ENCODE data around the gene EMCN. TPM values are rescaled to one million over a fixed set of nuclear protein-coding genes. Genes with fewer than 3 reads are reported as not detected.

Gene EMCN
- total RNA-seq, 1 donor from 2014 or later: not detected

DNA sequence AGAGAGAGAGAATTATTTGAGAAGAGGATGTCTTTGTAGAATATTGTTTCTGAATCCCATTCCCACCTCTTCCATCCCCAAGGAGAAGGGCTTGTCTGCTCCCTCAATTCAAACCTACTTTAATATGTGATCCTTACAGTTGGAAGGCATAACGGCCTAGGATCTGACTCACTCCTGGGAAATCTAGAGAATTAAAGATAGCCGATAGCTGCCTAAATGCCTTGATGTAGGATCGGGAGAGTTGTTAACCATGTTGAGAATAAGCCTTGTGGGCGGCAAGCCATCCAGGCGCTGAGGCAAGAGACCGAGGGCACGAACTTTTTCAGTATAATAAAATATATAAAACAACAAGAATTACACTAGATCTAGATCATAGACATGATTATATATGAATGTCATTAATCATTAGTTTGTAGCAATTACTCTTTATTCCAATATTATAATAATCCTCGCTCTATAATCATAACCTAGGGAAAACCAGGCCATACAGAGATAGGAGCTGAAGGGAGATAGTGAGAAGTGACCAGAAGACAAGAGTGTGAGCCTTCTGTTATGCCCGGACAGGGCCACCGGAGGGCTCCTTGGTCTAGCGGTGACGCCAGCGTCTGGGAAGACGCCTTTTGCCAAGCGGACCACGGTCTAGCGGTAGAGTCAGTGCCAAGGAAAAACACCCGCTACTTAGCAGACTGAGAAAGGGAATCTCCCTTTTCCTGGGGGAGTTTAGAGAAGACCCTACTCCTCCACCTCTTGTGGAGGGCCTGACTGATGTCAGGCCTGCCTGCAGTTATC, 13.5 kb downstream of the EMCN start:
- Histone ChIP-seq H3K36me3 (no peaks in the 10 kb centered on the region), H3F3A (ENCODE audit: low read depth) (peaks cover 2% of the 10 kb centered on the region), H3K27me3 (no peaks in the 10 kb centered on the region), H3K27ac (no peak overlapping the region), H4K20me1 (ENCODE audit: low read depth) (no peaks in the 10 kb centered on the region), H3K9ac (no peak overlapping the region), H3K4me1 (peaks cover 8% of the 10 kb centered on the region), H2AFZ (replicated peaks) (no peak overlapping the region), H3K79me2 (ENCODE audit: low read depth) (no peaks in the 10 kb centered on the region), H3K4me3 (no peak overlapping the region), H3K4me2 (no peak overlapping the region), H3K9me3 (ENCODE audit: low read depth) (no peaks in the 10 kb centered on the region)
- no peak for DNase-seq (ENCODE audit: low spot score)
- peaks cover 7% of the 10 kb centered on the region for H3K9me3 Mint-ChIP-seq
- no peak overlapping the region for H3K27ac Mint-ChIP-seq
- no peak overlapping the region for H3K4me3 Mint-ChIP-seq
- H3K4me1 Mint-ChIP-seq: peaks cover 9% of the 10 kb centered on the region
- peaks cover 4% of the 10 kb centered on the region for H3K27me3 Mint-ChIP-seq (ENCODE audit: insufficient read depth, low read depth)
- no peaks in the 10 kb centered on the region for H3K36me3 Mint-ChIP-seq
- TF ChIP-seq, protein P1, sequence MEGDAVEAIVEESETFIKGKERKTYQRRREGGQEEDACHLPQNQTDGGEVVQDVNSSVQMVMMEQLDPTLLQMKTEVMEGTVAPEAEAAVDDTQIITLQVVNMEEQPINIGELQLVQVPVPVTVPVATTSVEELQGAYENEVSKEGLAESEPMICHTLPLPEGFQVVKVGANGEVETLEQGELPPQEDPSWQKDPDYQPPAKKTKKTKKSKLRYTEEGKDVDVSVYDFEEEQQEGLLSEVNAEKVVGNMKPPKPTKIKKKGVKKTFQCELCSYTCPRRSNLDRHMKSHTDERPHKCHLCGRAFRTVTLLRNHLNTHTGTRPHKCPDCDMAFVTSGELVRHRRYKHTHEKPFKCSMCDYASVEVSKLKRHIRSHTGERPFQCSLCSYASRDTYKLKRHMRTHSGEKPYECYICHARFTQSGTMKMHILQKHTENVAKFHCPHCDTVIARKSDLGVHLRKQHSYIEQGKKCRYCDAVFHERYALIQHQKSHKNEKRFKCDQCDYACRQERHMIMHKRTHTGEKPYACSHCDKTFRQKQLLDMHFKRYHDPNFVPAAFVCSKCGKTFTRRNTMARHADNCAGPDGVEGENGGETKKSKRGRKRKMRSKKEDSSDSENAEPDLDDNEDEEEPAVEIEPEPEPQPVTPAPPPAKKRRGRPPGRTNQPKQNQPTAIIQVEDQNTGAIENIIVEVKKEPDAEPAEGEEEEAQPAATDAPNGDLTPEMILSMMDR (IDR thresholded peaks at IDR 0.05): peak; percentile 32
- TF ChIP-seq EZH2phosphoT487 (IDR thresholded peaks at IDR 0.05): no peak

DNA sequence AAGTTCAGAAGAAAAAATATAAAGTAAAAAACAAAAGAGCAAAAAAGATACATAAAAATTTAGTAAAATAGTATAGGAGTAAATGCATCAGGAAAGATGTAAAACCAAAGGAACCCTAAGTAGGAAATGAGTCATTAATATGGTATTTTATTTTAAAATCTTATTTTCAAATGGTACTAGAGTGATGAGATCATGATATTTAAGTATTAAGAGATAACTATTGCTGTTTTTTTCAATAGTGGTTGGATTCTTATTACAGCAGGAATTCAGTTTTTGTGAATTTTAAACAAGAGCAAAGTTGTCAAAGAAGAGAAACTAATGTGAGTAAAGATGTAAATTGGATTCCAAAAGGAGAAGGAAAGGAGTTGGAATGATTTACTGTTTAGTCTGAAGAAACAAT, 20.0 kb downstream of the EMCN start:
- DNase-seq (ENCODE audit: low spot score): no peak

DNA sequence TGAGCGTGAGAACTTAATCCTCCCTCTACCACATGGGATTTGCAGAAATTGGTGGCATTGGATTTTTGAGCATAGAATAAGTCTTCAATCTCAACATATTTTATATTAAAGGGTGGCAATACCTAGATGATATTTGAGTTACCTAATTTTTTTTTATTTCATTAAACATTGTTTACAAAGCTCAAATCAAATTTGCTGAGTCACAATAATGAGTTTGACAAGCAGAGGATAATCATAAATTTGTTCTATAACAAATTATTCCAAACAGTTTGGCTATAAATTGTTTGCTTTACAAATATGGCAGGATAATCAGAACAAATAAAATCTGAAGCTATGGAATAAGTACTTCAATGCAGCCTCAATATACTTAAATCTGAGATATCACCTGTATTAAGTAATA, 22.7 kb downstream of the EMCN start:
- Histone ChIP-seq H3K4me3 (no peak overlapping the region), H3K4me1 (peaks cover 12% of the 10 kb centered on the region), H4K20me1 (ENCODE audit: low read depth) (no peaks in the 10 kb centered on the region), H3K4me2 (no peak overlapping the region), H3K79me2 (ENCODE audit: low read depth) (no peaks in the 10 kb centered on the region), H3K9me3 (ENCODE audit: low read depth) (no peaks in the 10 kb centered on the region), H3F3A (ENCODE audit: low read depth) (peaks cover 2% of the 10 kb centered on the region), H3K27me3 (no peaks in the 10 kb centered on the region), H2AFZ (replicated peaks) (no peak overlapping the region), H3K9ac (no peak overlapping the region), H3K27ac (no peak overlapping the region), H3K36me3 (no peaks in the 10 kb centered on the region)
- TF ChIP-seq EZH2 (IDR thresholded peaks at IDR 0.05) (no peak), EZH2phosphoT487 (IDR thresholded peaks at IDR 0.05) (no peak)
- TF ChIP-seq, protein P1 (IDR thresholded peaks at IDR 0.05): no peak
- DNase-seq (ENCODE audit: low spot score): no peak
- H3K9me3 Mint-ChIP-seq: peaks cover 8% of the 10 kb centered on the region
- H3K4me3 Mint-ChIP-seq: no peak overlapping the region
- H3K27me3 Mint-ChIP-seq (ENCODE audit: insufficient read depth, low read depth): no peaks in the 10 kb centered on the region
- H3K36me3 Mint-ChIP-seq: no peaks in the 10 kb centered on the region
- peaks cover 6% of the 10 kb centered on the region for H3K4me1 Mint-ChIP-seq
- no peak overlapping the region for H3K27ac Mint-ChIP-seq

More for the DNA sequence above, 20.0 kb downstream of the EMCN start:
- Histone ChIP-seq H3K9ac (no peak overlapping the region), H3K27me3 (no peaks in the 10 kb centered on the region), H3K27ac (no peak overlapping the region), H3F3A (ENCODE audit: low read depth) (peaks cover 2% of the 10 kb centered on the region), H4K20me1 (ENCODE audit: low read depth) (no peaks in the 10 kb centered on the region), H3K79me2 (ENCODE audit: low read depth) (no peaks in the 10 kb centered on the region), H3K4me3 (no peak overlapping the region), H2AFZ (replicated peaks) (no peak overlapping the region), H3K4me1 (peaks cover 12% of the 10 kb centered on the region), H3K9me3 (ENCODE audit: low read depth) (no peaks in the 10 kb centered on the region), H3K36me3 (no peaks in the 10 kb centered on the region), H3K4me2 (no peak overlapping the region)
- no peaks in the 10 kb centered on the region for H3K27me3 Mint-ChIP-seq (ENCODE audit: insufficient read depth, low read depth)
- H3K9me3 Mint-ChIP-seq: no peaks in the 10 kb centered on the region
- H3K36me3 Mint-ChIP-seq: no peaks in the 10 kb centered on the region
- H3K4me1 Mint-ChIP-seq: peaks cover 6% of the 10 kb centered on the region
- H3K27ac Mint-ChIP-seq: no peak overlapping the region
- TF ChIP-seq, protein P1 (IDR thresholded peaks at IDR 0.05): no peak
- TF ChIP-seq EZH2 (IDR thresholded peaks at IDR 0.05) (no peak), EZH2phosphoT487 (IDR thresholded peaks at IDR 0.05) (no peak)
- H3K4me3 Mint-ChIP-seq: no peak overlapping the region

Measured in neural progenitor cell (in vitro differentiated cells).